ENCODE data around the gene GLRX. TPM values are rescaled to one million over a fixed set of nuclear protein-coding genes. Genes with fewer than 3 reads are reported as not detected.

The GLRX gene
- total RNA-seq, 4 donors from 2014 or later = 30.9 to 151 (median 80.0) TPM

- H3K4me3 ChIP-seq = no peak overlapping the region
- H3K36me3 ChIP-seq = no peaks in the 10 kb centered on the region
- DNase-seq (ENCODE audit: low spot score in 2 of 2) = no peak
- H3K9me3 ChIP-seq = no peaks in the 10 kb centered on the region
- H3K27ac ChIP-seq = no peak overlapping the region
- 90% methylated on average over 5 of the region's 5 CpGs for WGBS
- peaks cover 5% of the 10 kb centered on the region for H3K4me1 ChIP-seq
- H3K27me3 ChIP-seq = no peaks in the 10 kb centered on the region
- TF ChIP-seq EP300 (IDR thresholded peaks at IDR 0.05) (no peak), CTCF (IDR thresholded peaks at IDR 0.05) (no peak), POLR2AphosphoS5 (IDR thresholded peaks at IDR 0.05) (no peak), POLR2A (IDR thresholded peaks at IDR 0.05) (no peak)
Observed at GRCh38 chr5:95850391-95850894, 27.9 kb upstream of the GLRX start.

- 77% methylated on average over 3 of the region's 3 CpGs for WGBS
- Histone ChIP-seq H3K4me1 (peaks cover 5% of the 10 kb centered on the region), H3K36me3 (no peaks in the 10 kb centered on the region), H3K4me3 (no peak overlapping the region), H3K27me3 (no peaks in the 10 kb centered on the region), H3K27ac (no peak overlapping the region), H3K9me3 (no peaks in the 10 kb centered on the region)
- no peak for DNase-seq (ENCODE audit: low spot score in 2 of 2)
- TF ChIP-seq POLR2A (IDR thresholded peaks at IDR 0.05) (no peak), CTCF (IDR thresholded peaks at IDR 0.05) (no peak), POLR2AphosphoS5 (IDR thresholded peaks at IDR 0.05) (no peak), EP300 (IDR thresholded peaks at IDR 0.05) (no peak)
Observed at GRCh38 chr5:95848701-95849100, 26.2 kb upstream of the GLRX start.

- no peaks in the 10 kb centered on the region for H3K9me3 ChIP-seq
- no peak for DNase-seq (ENCODE audit: low spot score in 2 of 2)
- no peaks in the 10 kb centered on the region for H3K36me3 ChIP-seq
- 8% methylated on average over 1 of the region's 1 CpG for WGBS
- no peaks in the 10 kb centered on the region for H3K27me3 ChIP-seq
- H3K4me3 ChIP-seq = no peak overlapping the region
- peaks cover 13% of the 10 kb centered on the region for H3K4me1 ChIP-seq
- TF ChIP-seq POLR2A (IDR thresholded peaks at IDR 0.05) (no peak), CTCF (IDR thresholded peaks at IDR 0.05) (no peak), EP300 (IDR thresholded peaks at IDR 0.05) (no peak), POLR2AphosphoS5 (IDR thresholded peaks at IDR 0.05) (no peak)
- H3K27ac ChIP-seq = no peak overlapping the region
Observed at GRCh38 chr5:95847261-95847592, 24.7 kb upstream of the GLRX start.

GRCh38 chr5:95846554-95847260, 24.2 kb upstream of the GLRX start:
- H3K4me3 ChIP-seq = no peak overlapping the region
- H3K27ac ChIP-seq = no peak overlapping the region
- no peaks in the 10 kb centered on the region for H3K27me3 ChIP-seq
- WGBS = 62% methylated on average over 7 of the region's 7 CpGs
- peak; percentile 90 to 91 for TF ChIP-seq CTCF (IDR thresholded peaks at IDR 0.05)
- TF ChIP-seq POLR2AphosphoS5 (IDR thresholded peaks at IDR 0.05) = no peak
- H3K4me1 ChIP-seq = peaks cover 16% of the 10 kb centered on the region
- H3K9me3 ChIP-seq = no peaks in the 10 kb centered on the region
- no peak for DNase-seq (ENCODE audit: low spot score in 2 of 2)
- no peaks in the 10 kb centered on the region for H3K36me3 ChIP-seq

GRCh38 chr5:95845391-95845790, 22.9 kb upstream of the GLRX start:
- no peak for DNase-seq (ENCODE audit: low spot score in 2 of 2)
- no peaks in the 10 kb centered on the region for H3K27me3 ChIP-seq
- H3K4me3 ChIP-seq = no peak overlapping the region
- TF ChIP-seq EP300 (IDR thresholded peaks at IDR 0.05) = no peak
- TF ChIP-seq POLR2AphosphoS5 (IDR thresholded peaks at IDR 0.05) = no peak
- no peak for TF ChIP-seq CTCF (IDR thresholded peaks at IDR 0.05)
- no peak for TF ChIP-seq POLR2A (IDR thresholded peaks at IDR 0.05)
- H3K27ac ChIP-seq = no peak overlapping the region
- WGBS = 72% methylated on average over 3 of the region's 3 CpGs
- H3K4me1 ChIP-seq = peaks cover 27% of the 10 kb centered on the region
- no peaks in the 10 kb centered on the region for H3K36me3 ChIP-seq
- no peaks in the 10 kb centered on the region for H3K9me3 ChIP-seq

All from suprapubic skin (tissue), 4 donors.